Measurements from ENCODE around the gene ADAMTSL1. TPM values are rescaled to one million over a fixed set of nuclear protein-coding genes. Genes with fewer than 3 reads are reported as not detected.

The ADAMTSL1 gene
- total and polyA plus RNA-seq, 4 donors, result 0.31 to 3.4 (median 1.9) TPM

DNA sequence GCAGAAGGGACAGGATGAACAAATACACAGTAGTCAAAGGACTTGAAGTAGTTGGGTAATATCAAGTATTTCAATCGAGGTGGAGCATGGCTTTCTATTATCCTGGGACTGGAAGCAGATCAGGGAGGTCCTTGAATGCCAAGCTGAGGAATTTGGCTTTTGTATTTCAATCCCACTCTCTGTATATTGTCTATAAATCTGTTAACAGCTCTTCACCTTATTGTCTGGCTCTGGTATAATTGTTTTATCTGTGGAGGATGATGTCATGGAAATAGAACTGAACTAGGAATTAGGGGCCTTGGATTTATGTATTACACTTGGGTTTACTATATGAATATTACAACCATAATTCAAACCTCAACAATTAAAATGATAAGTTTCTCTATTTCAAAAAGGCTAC is 6.3 kb upstream of the ADAMTSL1 start:
- Histone ChIP-seq H3K36me3 (ENCODE audit: control insufficient read depth in 4 of 4, insufficient read depth in 3 of 4, low read depth in 1 of 4, low read length in 3 of 4) (no peaks in the 10 kb centered on the region), H3K27me3 (ENCODE audit: control insufficient read depth in 4 of 4, insufficient read depth in 4 of 4, low read length in 3 of 4) (no peaks in the 10 kb centered on the region), H3K4me3 (ENCODE audit: low read depth in 1 of 3, low read length in 3 of 3) (no peak overlapping the region), H3K27ac (ENCODE audit: low read depth in 1 of 2, low read length in 2 of 2) (no peak overlapping the region), H3K4me1 (ENCODE audit: control insufficient read depth in 4 of 4, insufficient read depth in 4 of 4, low read length in 3 of 4) (no peaks in the 10 kb centered on the region), H3K9me3 (ENCODE audit: control insufficient read depth in 4 of 4, low read length in 3 of 4) (peaks cover 0 to 5% (median under 1%) of the 10 kb centered on the region in 4 donors), H3K9ac (ENCODE audit: low read depth in 1 of 2, low read length in 2 of 2) (no peak overlapping the region)
- TF ChIP-seq, protein P1, sequence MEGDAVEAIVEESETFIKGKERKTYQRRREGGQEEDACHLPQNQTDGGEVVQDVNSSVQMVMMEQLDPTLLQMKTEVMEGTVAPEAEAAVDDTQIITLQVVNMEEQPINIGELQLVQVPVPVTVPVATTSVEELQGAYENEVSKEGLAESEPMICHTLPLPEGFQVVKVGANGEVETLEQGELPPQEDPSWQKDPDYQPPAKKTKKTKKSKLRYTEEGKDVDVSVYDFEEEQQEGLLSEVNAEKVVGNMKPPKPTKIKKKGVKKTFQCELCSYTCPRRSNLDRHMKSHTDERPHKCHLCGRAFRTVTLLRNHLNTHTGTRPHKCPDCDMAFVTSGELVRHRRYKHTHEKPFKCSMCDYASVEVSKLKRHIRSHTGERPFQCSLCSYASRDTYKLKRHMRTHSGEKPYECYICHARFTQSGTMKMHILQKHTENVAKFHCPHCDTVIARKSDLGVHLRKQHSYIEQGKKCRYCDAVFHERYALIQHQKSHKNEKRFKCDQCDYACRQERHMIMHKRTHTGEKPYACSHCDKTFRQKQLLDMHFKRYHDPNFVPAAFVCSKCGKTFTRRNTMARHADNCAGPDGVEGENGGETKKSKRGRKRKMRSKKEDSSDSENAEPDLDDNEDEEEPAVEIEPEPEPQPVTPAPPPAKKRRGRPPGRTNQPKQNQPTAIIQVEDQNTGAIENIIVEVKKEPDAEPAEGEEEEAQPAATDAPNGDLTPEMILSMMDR (IDR thresholded peaks at IDR 0.05; ENCODE audit: low read depth, low read length, missing input control), result no peak
- TF ChIP-seq YY1 (IDR thresholded peaks at IDR 0.05) (no peak), RXRA (IDR thresholded peaks at IDR 0.05) (no peak), FOXA2 (IDR thresholded peaks at IDR 0.05) (no peak), TAF1 (conservative IDR thresholded peaks at IDR 0.05) (no peak)
- 57% methylated on average over 1 of the region's 1 CpG for WGBS
- DNase-seq (ENCODE audit: low spot score), result no peak

GRCh38 chr9:18472435-18472834 is 1.5 kb upstream of the ADAMTSL1 start:
- Histone ChIP-seq H3K27me3 (ENCODE audit: control insufficient read depth in 4 of 4, insufficient read depth in 4 of 4, low read length in 3 of 4) (no peaks in the 10 kb centered on the region), H3K4me3 (ENCODE audit: low read depth in 1 of 3, low read length in 3 of 3) (no peak overlapping the region), H3K36me3 (ENCODE audit: control insufficient read depth in 4 of 4, insufficient read depth in 3 of 4, low read depth in 1 of 4, low read length in 3 of 4) (no peaks in the 10 kb centered on the region), H3K4me1 (ENCODE audit: control insufficient read depth in 4 of 4, insufficient read depth in 4 of 4, low read length in 3 of 4) (peaks cover 0 to 5% (median 0%) of the 10 kb centered on the region in 4 donors), H3K9ac (ENCODE audit: low read depth in 1 of 2, low read length in 2 of 2) (no peak overlapping the region), H3K27ac (ENCODE audit: low read depth in 1 of 2, low read length in 2 of 2) (no peak overlapping the region), H3K9me3 (ENCODE audit: control insufficient read depth in 4 of 4, low read length in 3 of 4) (peaks cover 0 to 5% (median under 1%) of the 10 kb centered on the region in 4 donors)
- TF ChIP-seq RXRA (IDR thresholded peaks at IDR 0.05) (no peak), EGR1 (IDR thresholded peaks at IDR 0.05; ENCODE audit: low read depth in 2 of 2) (no peak), REST (IDR thresholded peaks at IDR 0.05) (no peak), FOXA2 (IDR thresholded peaks at IDR 0.05) (no peak), HNF4A (conservative IDR thresholded peaks at IDR 0.05) (no peak), YY1 (IDR thresholded peaks at IDR 0.05) (no peak), TAF1 (conservative IDR thresholded peaks at IDR 0.05) (no peak), JUND (IDR thresholded peaks at IDR 0.05) (no peak), ZBTB33 (IDR thresholded peaks at IDR 0.05) (no peak)
- TF ChIP-seq, protein P2, sequence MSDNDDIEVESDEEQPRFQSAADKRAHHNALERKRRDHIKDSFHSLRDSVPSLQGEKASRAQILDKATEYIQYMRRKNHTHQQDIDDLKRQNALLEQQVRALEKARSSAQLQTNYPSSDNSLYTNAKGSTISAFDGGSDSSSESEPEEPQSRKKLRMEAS (IDR thresholded peaks at IDR 0.05), result no peak
- TF ChIP-seq, protein P1 (IDR thresholded peaks at IDR 0.05; ENCODE audit: low read depth, low read length, missing input control), result no peak
- no peak for DNase-seq (ENCODE audit: low spot score)
- WGBS, result 75% methylated on average over 3 of the region's 3 CpGs
